Stimulated activated CD4-positive, alpha-beta T cell treated with anti-CD3 and anti-CD28 coated beads, Interleukin-4, amount 100 ng/mL, for 4 hours (primary cell): Measurements from ENCODE around the gene SETD1B.
"Not testable (repeated sequence)": the region's sequence is repeated elsewhere in the genome, so short reads cannot be mapped to it uniquely, and the experiment has no call there.

Source experiments
- DNase-seq, 2 experiments: peaks; one replicate each; pipeline ENCODE4 v3.0.0-alpha.2; 2020

Gene SETD1B

GRCh38 chr12:121781484-121781997, 22.3 kb upstream of the SETD1B start:
- no peak for DNase-seq

GRCh38 chr12:121781998-121782979, 21.5 kb upstream of the SETD1B start:
- DNase-seq = peak in 1 of 2 experiments; percentile 67

- DNase-seq = no peak
Measured at GRCh38 chr12:121783766-121784165, 20.0 kb upstream of the SETD1B start.

- DNase-seq = peak in 1 of 2 experiments; percentile 52
Measured at GRCh38 chr12:121784460-121784859, 19.3 kb upstream of the SETD1B start.

GRCh38 chr12:121786440-121786825, 17.4 kb upstream of the SETD1B start:
- peak in 1 of 2 experiments; percentile 45 for DNase-seq

- peak in 1 of 2 experiments; percentile 39 for DNase-seq
Measured at GRCh38 chr12:121787063-121788025, 16.5 kb upstream of the SETD1B start.

GRCh38 chr12:121788176-121788818, 15.5 kb upstream of the SETD1B start:
- DNase-seq = peak in 1 of 2 experiments; percentile 51

- DNase-seq = no peak
Measured at GRCh38 chr12:121789233-121789781, 14.5 kb upstream of the SETD1B start.

GRCh38 chr12:121789800-121790728, 13.7 kb upstream of the SETD1B start:
- DNase-seq = peak; percentile 87 to 95

GRCh38 chr12:121790785-121791184, 13.0 kb upstream of the SETD1B start:
- not testable (repeated sequence) for DNase-seq

- no peak for DNase-seq
Measured at GRCh38 chr12:121791671-121792551, 11.9 kb upstream of the SETD1B start.

GRCh38 chr12:121792607-121793439, 11.0 kb upstream of the SETD1B start:
- peak in 1 of 2 experiments; percentile 47 for DNase-seq

GRCh38 chr12:121793440-121793837, 10.4 kb upstream of the SETD1B start, which contains the start of gene RHOF:
TSS of gene RHOF (minus strand) at chr12:121793688. CDS start at chr12:121793633, 55 bp downstream.
- peak in 1 of 2 experiments; percentile 74 for DNase-seq

GRCh38 chr12:121793838-121794533, 9.8 kb upstream of the SETD1B start:
- peak; percentile 93 to 96 for DNase-seq

- DNase-seq = peak in 1 of 2 experiments; percentile 42
Measured at GRCh38 chr12:121794534-121795033, 9.2 kb upstream of the SETD1B start.

- peak; percentile 76 to 83 for DNase-seq
Measured at GRCh38 chr12:121795034-121795968, 8.5 kb upstream of the SETD1B start.
